CD1c-positive myeloid dendritic cell (primary cell): ENCODE data around the gene MFN2.
"Not testable (repeated sequence)": the region's sequence is repeated elsewhere in the genome, so short reads cannot be mapped to it uniquely, and the experiment has no call there.

ENCODE experiments used
- DNase-seq: peaks from one replicate; pipeline ENCODE4 v3.0.0-alpha.2; 2016; ENCODE audit errors: extremely low spot score

MFN2 gene

DNA sequence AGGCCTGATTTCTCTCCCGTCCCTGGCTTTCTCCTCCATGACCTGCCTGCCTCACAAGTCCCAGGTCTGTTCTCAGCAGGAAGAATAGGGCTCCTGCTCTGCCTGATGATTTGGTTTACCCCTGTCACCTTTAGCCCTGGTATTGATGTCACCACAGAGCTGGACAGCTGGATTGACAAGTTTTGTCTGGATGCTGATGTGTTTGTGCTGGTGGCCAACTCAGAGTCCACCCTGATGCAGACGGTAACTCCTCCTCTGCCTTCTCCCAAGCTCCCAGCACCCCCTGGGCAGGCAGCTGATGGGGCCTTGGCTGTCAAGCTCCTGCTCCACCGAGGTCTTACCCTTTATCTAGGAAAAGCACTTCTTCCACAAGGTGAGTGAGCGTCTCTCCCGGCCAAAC, 18.4 kb downstream of the MFN2 start:
- no peak for DNase-seq

DNA sequence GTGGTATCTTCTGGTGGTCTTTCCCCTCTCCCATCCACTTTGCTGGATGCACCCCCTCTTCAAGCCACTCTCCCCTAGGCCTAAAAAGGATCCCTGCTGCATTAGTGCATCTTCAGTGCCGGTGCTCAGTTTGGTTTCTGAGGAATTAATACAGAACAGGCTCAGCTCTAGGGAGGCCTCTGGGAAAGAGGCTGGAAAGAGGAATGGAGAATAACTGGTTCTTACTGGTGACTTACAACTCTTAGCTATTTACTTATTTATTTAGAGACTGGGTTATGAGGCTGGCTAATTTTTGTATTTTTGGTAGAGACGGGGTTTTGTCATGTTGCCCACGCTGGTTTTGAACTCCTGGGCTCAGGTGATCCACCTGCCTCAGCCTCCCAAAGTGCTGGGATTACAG, 19.0 kb downstream of the MFN2 start:
- DNase-seq, result no peak

DNA sequence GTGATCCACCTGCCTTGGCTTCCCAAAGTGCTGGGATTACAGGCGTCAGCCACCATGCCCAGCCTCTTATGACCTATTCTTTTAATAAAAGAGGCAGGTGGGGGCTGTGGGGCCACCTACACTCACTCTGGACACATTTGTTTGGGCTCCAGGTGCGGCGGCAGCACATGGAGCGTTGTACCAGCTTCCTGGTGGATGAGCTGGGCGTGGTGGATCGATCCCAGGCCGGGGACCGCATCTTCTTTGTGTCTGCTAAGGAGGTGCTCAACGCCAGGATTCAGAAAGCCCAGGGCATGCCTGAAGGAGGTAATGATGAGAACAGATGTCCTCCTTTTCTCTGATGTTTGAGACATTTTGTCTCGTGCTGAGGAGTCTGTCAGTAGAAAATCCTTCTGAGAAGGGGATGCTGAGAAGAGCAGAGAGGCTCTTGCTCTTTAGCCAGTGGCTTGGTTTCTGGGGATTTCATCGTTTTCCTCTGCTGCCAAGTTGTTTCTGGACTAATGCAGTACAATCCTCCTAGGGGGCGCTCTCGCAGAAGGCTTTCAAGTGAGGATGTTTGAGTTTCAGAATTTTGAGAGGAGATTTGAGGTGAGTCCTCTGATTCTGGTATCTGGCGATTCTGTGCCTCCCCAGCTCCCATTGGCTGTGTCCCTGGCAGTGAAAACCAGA, 21.1 kb downstream of the MFN2 start:
- peak; percentile 17 for DNase-seq

DNA sequence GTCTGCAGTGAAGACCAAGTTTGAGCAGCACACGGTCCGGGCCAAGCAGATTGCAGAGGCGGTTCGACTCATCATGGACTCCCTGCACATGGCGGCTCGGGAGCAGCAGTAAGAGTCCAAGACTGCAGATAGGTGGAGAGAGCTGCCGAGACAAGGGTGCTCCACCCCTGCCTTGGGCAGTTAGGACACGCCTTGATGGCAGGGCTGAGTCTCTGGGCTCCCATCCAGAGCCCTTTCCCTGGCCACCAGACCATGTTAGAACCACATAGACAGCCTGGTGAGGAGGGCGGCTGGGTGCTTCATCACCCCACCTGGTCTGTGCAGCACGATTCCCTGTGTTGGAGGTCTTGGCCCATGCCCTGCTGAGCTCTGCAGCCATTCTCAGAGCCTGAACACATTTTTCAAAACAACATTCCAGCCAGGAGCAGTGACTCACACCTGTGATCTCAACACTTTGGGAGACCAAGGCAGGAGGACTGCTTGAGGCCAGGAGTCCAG, 21.8 kb downstream of the MFN2 start:
- no peak for DNase-seq

DNA sequence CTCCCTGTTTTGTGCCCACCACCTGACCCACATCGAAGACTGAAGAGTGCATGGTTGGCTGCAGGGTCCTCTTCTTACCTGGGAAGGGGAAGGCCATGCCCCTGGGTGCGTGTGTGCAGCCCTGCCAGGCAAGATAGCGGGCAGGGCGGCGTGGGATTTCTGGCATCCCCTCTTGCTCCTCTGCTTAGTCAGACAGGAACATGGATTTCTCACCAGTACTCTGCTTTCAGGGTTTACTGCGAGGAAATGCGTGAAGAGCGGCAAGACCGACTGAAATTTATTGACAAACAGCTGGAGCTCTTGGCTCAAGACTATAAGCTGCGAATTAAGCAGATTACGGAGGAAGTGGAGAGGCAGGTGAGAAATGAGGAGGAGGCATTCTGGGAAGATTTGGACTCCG, 23.5 kb downstream of the MFN2 start:
- DNase-seq, result no peak

DNA sequence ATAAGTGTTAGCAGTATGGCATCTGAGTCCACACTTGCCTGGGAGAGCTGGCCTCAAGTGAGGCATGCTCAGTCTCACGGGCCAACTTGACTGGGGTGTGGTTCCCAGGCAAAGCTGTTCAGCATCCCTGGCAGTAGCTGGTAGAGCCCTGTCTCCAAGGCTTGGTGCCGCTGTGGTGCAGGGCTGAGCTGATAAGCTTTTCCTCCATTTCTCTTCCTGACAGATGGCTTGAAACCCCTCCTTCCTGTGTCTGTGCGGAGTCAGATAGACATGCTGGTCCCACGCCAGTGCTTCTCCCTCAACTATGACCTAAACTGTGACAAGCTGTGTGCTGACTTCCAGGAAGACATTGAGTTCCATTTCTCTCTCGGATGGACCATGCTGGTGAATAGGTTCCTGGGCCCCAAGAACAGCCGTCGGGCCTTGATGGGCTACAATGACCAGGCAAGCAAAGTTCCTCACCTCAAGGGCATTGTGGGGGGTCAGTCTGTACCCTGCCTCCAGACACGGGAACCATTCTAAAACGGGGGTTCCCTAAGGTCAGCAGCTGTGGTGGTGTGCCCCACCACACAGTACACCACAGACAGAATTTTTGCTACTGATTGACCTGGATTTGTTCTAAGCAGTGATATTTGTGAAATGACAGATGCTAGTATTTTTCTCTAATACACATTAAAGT, 25.4 kb downstream of the MFN2 start:
- no peak for DNase-seq

DNA sequence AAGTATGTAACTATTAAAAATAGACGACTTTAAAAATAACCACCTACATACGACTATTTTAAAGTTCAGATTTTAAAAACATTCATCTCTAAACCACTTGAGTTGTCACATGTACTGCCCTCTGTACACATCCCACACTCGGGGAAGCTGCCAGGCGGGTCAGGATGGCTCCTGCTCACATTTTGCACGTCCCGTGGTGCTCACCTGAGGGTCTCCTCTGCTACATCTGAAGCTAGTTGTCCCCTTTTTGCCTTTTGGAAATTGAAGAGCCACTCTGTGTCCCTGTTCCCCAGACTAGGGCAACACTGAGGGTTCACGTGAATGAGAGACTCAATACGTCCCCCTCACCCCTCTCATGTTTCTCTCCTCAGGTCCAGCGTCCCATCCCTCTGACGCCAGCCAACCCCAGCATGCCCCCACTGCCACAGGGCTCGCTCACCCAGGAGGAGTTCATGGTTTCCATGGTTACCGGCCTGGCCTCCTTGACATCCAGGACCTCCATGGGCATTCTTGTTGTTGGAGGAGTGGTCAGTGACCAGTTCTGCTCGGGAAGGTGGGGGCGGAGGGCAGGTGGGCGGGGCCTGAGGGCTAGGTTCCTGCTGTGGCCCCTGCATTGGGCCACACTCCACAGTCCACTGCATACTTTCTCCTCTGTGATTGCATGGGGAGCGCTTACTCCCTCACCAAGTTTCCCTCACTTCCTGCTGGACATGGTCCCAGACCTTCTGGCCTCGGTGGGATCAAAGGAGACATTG, 26.1 kb downstream of the MFN2 start:
- DNase-seq, result peak; percentile 2

DNA sequence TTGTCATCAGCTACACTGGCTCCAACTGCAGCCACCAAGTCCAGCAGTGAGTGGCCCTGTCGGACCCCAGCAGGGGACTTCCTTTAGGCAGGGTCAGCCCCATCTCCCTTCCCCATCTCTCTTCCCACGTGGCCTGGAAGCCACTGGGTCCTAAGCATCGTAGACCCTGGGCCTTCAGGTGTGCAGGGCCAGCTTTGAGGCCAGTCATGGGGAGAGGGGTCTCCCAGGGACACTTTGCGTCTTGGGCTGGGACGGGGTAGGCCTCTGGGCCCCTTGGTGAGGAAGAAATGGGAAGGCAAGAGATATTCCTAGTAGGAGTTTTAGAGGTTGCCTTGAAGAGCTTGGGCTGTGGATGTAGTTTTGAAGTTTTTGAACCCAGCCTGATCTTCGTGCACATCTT, 27.0 kb downstream of the MFN2 start:
- no peak for DNase-seq

DNA sequence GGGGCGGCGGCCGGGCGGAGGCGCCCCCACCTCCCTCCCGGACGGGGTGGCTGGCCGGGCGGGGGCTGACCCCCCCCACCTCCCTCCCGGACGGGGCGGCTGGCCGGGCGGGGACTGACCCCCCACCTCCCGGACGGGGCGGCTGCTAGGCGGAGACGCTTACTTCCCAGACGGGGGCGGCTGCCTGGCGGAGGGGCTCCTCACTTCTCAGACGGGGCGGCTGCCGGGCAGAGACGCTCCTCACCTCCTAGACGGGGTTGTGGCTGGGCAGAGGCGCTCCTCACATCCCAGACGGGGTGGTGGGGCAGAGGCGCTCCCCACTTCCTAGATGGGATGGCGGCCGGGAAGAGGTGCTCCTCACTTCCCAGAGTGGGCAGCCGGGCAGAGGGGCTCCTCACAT, 28.1 kb downstream of the MFN2 start:
- DNase-seq, result not testable (repeated sequence)

DNA sequence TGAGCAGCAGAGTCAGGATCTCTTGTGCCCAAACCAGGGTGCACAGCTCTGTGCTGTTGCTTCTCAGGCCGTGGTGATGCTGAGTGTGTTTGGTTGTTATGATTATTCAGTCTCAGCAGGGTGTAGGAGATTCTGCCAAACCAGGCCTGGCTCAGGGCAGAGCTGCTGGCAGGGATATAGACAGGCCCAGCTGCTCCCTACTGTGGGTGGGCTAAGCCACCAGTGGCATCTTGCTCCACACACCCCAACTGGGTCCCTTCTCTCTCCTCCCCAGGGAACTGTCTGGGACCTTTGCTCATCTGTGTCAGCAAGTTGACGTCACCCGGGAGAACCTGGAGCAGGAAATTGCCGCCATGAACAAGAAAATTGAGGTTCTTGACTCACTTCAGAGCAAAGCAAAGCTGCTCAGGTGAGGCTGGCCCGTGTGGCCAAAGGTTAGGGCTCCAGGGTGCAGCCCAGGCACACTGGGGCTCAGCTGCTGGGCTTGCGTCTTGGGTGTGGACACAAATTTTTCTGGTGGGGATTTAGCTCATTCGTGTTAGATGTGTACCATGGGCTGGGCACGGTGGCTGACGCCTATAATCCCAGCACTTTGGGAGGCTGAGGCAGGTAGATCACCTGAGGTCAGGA, 29.2 kb downstream of the MFN2 start:
- no peak for DNase-seq

DNA sequence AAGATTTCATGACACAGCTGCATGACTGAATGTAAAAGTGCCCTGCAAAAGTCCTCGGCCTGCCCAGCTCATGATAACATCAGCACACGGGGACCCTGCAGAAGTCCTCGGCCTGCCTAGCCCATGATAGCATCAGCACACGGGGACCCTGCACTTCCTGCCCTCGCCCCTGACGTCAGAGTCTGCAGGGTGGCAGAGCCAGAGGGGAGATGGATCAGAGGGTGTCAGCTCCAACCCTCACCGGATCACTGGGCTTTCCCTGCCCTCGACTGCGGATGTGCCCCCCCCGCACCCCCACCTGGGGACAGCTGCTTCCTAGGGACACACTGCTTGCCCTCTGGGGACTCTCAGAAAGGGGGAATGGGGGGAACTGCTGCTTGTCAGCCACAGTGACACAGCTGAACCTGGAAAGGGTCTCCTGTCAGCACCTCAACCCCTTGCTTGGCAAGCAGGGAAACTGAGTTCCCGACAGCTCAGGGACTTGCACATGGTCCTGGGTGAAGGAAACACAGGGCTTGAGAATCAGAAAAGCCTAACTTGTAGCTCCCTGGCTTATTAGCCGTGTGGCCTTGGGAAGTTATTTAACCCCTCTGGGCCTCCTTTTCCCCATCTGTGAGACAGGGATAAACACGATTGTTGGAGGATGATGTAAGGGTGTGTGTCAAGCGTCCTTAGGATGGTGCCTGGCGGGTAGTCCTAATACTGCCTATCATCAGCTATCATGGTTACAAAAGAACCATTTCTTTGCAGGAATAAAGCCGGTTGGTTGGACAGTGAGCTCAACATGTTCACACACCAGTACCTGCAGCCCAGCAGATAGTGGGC, 30.7 kb downstream of the MFN2 start:
- DNase-seq, result no peak

DNA sequence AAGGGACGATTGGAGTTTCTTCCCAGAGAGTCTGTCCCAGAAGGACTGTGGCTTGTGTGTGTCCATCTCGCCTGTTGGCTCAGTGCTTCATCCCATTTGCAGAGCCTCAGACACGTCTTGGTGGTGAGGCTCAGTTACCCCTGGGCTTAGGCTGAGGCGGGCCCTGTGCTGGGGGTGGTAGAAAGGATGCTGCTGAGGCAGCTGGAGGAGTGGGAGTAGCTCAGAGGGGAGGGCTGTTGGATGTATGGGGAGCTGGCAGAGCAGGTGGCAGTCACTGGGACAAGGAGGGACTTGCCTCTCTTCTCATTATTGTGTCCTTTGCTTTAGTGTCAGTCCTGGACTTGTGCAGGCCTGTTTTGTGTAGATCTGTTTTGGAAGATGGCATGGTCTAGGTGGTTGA, 31.8 kb downstream of the MFN2 start:
- no peak for DNase-seq

DNA sequence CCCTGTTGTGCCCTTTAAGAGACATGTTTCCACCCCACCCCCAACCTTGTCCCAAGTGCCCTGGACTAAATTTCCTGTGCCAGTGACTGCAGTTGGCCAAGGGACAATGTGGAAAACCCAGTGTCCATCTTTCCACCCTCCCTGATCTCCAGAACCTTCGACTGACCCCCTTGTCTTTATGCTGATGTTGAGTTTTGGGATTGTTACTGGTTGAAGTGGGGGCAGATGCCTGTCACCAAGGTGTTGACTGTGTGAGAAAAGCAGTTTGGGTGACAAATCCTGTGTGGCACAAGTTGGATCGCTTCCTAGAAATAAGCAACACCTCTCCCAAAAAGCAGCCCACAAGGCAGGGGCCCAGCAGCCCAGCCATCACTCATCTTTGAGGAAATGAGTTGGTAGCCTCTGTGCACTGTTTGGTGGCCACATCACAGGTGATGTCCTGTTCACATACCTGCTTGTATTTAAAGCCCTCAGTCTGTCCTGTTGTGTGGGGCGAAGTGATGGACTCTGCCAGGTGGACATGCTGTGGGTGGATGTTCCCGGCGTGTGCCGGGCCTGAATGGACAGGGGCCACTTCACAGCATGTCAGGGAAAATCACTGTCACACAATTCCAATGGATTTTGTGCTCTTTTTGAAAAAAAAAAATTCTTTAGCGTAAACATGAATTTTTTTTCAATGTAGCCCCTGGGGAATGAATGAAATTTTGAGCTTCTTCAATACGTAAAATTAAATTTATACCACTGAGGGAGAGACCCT, 32.5 kb downstream of the MFN2 start:
- DNase-seq, result no peak

DNA sequence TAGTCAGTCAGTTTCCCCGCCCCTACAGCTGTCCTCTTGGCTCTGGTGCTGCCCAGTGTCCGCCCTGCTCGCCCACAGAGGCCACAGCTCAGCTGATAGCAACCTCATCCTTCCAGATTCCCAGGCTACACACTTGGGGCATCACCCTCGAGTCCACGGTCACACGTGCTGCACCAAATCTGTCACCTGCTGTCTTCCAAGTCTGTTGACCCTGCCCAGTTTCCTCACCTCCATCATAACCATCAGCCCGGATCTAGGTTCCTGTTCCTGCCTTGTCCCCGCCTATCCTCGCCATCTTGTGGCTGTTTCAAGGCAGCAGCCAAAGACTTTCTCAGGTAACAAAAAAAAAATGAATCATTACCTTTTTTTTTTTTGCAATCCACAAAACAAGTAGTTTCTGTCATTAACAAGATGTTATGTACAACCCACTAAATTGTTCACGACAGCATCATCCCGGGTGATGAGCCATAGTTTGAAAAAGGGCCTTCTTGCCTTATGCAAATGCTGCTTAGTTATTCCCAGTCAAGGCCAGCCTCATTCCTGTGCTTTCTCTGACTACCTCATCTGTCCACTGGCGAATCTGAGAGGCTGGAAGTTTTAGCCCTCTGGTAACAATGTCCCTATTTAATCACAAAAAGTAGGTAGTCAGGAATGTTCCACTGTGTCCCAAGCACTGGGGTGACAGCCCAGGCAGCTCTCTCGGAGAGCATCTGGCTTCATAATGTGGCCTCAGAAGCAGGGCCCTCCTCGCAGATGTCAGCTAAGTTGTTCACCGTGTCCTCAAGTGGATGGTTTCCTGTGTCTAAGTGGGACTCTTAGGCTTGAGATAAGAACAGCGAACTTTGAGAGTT, 34.1 kb downstream of the MFN2 start:
- DNase-seq, result no peak

DNA sequence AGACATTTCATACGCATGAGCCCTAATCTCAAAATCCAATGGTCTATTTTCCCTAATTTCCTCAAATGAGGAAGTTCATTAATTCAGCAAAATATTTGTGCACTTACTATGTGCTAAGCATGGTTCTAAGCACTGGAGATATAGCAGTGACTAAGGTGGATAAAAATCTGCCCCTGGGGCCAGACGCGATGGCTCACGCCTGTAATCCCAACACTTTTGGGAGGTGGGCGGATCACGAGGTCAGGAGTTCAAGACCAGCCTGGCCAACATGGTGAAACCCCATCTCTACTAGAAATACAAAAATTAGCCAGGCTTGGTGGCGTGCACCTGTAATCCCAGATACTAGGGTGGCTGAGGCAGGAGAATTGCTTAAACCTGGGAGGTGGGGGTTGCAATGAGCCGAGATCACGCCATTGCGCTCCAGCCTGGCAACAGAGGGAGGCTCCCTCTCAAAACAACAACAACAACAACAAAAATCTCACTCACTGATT, 34.8 kb downstream of the MFN2 start:
- DNase-seq, result no peak

DNA sequence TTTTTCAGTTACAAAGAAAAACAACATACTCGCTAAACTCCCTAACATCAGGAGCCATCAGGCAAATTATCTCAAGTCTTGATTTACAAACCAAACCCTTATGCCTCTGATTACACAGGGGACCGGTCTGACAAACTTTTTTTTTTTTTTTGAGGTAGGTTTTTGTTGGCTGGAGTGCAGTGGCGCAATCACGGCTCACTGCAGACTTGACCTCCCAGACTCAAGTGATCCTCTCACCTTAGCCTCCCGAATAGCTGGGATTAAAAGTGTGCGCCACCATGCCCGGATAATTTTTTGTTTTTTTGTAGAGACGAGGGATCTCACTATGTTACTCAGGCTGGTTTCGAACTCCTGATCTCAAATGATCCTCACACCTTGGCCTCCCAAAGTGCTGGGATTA, 35.3 kb downstream of the MFN2 start:
- DNase-seq, result no peak

DNA sequence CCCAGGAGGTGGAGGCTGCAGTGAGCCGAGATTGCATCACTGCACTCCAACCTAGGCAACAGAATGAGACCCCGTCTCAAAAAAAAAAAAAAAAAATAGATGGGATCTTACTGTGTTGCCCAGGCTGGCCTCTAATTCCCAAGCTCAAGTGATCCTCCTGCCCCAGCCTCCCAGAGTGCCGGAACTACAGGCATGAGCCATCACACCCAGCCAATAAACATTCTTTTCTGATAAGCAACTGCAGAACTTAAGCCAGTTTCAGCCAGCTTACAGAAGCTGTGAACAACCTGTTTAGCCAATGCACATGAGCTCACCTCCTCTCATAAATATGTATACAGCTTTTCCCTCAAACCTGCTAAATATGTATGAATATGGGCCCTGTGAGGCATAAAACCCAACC, 35.9 kb downstream of the MFN2 start:
- no peak for DNase-seq

DNA sequence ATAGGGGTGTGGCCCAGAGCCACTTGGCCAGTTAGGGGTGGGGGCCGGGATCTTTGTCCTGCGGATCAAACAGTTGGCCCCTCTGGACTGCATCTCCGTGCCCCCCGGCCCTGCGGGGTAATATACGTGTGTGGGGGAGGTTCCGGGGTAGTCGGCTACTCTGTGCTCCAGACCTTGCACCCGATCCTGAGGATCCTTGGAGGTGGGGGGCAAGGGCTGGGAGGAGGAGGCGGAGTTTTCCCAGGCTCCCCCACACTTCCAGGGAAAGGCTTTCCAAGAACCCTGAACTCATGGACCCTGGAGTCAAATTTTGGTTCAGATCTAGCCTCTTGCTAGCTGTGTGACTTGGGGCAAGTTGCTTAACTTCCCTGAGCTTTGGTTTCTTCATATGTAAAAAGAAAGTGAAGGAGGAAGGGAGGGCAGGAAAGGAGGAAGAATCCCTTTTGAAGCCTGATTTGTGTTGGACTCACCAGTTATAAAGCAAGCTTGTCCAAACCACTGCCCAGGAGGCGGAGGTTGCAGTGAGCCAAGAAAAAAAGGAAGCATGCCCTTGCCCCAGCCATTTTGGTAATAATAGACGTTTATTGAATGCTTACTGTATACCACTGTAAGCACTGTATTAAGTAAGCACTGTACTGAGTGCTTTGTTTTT, 39.7 kb downstream of the MFN2 start:
- DNase-seq, result peak; percentile 78

DNA sequence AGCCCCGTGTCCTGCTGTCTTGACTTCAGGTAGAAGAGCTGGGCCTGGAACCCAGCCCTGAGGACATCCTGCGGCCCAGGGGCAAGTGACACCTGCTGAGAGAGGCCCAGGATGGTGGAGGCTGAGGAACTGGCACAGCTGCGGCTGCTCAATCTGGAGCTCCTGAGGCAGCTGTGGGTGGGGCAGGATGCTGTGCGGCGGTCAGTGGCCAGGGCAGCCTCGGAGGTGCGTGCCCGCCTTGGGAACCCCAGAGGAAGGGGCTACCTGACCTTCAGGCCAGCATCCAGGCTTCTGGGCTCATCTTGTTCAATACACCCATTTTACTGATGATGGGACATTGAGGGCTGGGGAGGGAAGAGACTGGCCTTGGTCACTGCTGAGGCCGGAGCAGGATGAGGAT, 41.4 kb downstream of the MFN2 start:
- no peak for DNase-seq
